ENCODE measurements around the gene INHBE. TPM values are rescaled to one million over a fixed set of nuclear protein-coding genes. Genes with fewer than 3 reads are reported as not detected.
A peak's percentile ranks its signal among the peaks of the same experiment; 100 is the strongest.
"Not testable (repeated sequence)": the region's sequence is repeated elsewhere in the genome, so short reads cannot be mapped to it uniquely, and the experiment has no call there.

INHBE gene
- total RNA-seq, 1 donor from 2014 or later = 0.26 TPM

- no peak for DNase-seq (ENCODE audit: low read depth)
- peak; percentile 91 for FAIRE-seq
- H3K36me3 ChIP-seq (ENCODE audit: control insufficient read depth, insufficient read depth, low read length) = peaks cover 36% of the 10 kb centered on the region
These were observed 42.4 kb downstream of the INHBE start for GRCh38 chr12:57497223-57498131.

GRCh38 chr12:57498132-57498502 lies 43.0 kb downstream of the INHBE start:
- FAIRE-seq = no peak
- H3K27me3 ChIP-seq (ENCODE audit: control insufficient read depth, insufficient read depth, low read length) = no peaks in the 10 kb centered on the region
- TF ChIP-seq CTCF (IDR thresholded peaks at IDR 0.05; ENCODE audit: insufficient read depth, low read length, severe bottlenecking) = no peak
- peaks cover 32% of the 10 kb centered on the region for H3K36me3 ChIP-seq (ENCODE audit: control insufficient read depth, insufficient read depth, low read length)
- no peak for DNase-seq (ENCODE audit: low read depth)
- no peak overlapping the region for H3K4me3 ChIP-seq (ENCODE audit: low read depth, low read length)

More at GRCh38 chr12:57497223-57498131, 42.4 kb downstream of the INHBE start:
- Histone ChIP-seq H3K4me3 (ENCODE audit: low read depth, low read length) (no peak overlapping the region), H3K27me3 (ENCODE audit: control insufficient read depth, insufficient read depth, low read length) (no peaks in the 10 kb centered on the region)
- TF ChIP-seq CTCF (IDR thresholded peaks at IDR 0.05; ENCODE audit: insufficient read depth, low read length, severe bottlenecking) = no peak

- FAIRE-seq (no peak), DNase-seq (ENCODE audit: low read depth) (no peak)
- Histone ChIP-seq H3K27me3 (ENCODE audit: control insufficient read depth, insufficient read depth, low read length) (no peaks in the 10 kb centered on the region), H3K4me3 (ENCODE audit: low read depth, low read length) (no peak overlapping the region), H3K36me3 (ENCODE audit: control insufficient read depth, insufficient read depth, low read length) (peaks cover 34% of the 10 kb centered on the region)
- no peak for TF ChIP-seq CTCF (IDR thresholded peaks at IDR 0.05; ENCODE audit: insufficient read depth, low read length, severe bottlenecking)
These were observed 43.5 kb downstream of the INHBE start for GRCh38 chr12:57498571-57498970.

- Histone ChIP-seq H3K27me3 (ENCODE audit: control insufficient read depth, insufficient read depth, low read length) (no peaks in the 10 kb centered on the region), H3K4me3 (ENCODE audit: low read depth, low read length) (no peak overlapping the region), H3K36me3 (ENCODE audit: control insufficient read depth, insufficient read depth, low read length) (peaks cover 41% of the 10 kb centered on the region)
- FAIRE-seq (no peak), DNase-seq (ENCODE audit: low read depth) (no peak)
- TF ChIP-seq CTCF (IDR thresholded peaks at IDR 0.05; ENCODE audit: insufficient read depth, low read length, severe bottlenecking) = no peak
These were observed 45.1 kb downstream of the INHBE start for GRCh38 chr12:57500213-57500612.

- FAIRE-seq; H3K27me3 ChIP-seq (ENCODE audit: control insufficient read depth, insufficient read depth, low read length); H3K4me3 ChIP-seq (ENCODE audit: low read depth, low read length); DNase-seq (ENCODE audit: low read depth): not testable (repeated sequence)
- H3K36me3 ChIP-seq (ENCODE audit: control insufficient read depth, insufficient read depth, low read length) = peaks cover 43% of the 10 kb centered on the region
These were observed 47.3 kb downstream of the INHBE start for GRCh38 chr12:57502311-57502969.

- DNase-seq (ENCODE audit: low read depth); FAIRE-seq; H3K27me3 ChIP-seq (ENCODE audit: control insufficient read depth, insufficient read depth, low read length); H3K4me3 ChIP-seq (ENCODE audit: low read depth, low read length): not testable (repeated sequence)
- peaks cover 28% of the 10 kb centered on the region for H3K36me3 ChIP-seq (ENCODE audit: control insufficient read depth, insufficient read depth, low read length)
These were observed 51.4 kb downstream of the INHBE start for GRCh38 chr12:57506541-57506940.

Other genes starting within 250 kb of the INHBE start
- gene NXPH4, start 238.5 kb upstream of the INHBE start, total RNA-seq = 0.53 and 1.9 TPM in 2 replicates
- gene SHMT2, start 225.6 kb upstream of the INHBE start, total RNA-seq = 357 and 413 TPM in 2 replicates
- 0.26 and 0.51 TPM in 2 replicates for gene STAC3, start 204.1 kb upstream of the INHBE start, total RNA-seq
- gene R3HDM2, start 24.3 kb upstream of the INHBE start, total RNA-seq = 5.5 and 6.4 TPM in 2 replicates
- gene INHBC, start 20.5 kb upstream of the INHBE start, total RNA-seq = not detected in 2 replicates
- gene GLI1, start 4.5 kb downstream of the INHBE start, total RNA-seq = under 0.01 and 0.26 TPM in 2 replicates
- not detected in 2 replicates for gene ARHGAP9, start 24.6 kb downstream of the INHBE start, total RNA-seq
- 374 and 477 TPM in 2 replicates for gene MARS1, start 32.8 kb downstream of the INHBE start, total RNA-seq
- gene DDIT3, start 65.2 kb downstream of the INHBE start, total RNA-seq = 213 and 231 TPM in 2 replicates
- gene MBD6, start 67.5 kb downstream of the INHBE start, total RNA-seq = 5.0 and 5.1 TPM in 2 replicates
- 65.8 and 87.9 TPM in 2 replicates for gene DCTN2, start 91.9 kb downstream of the INHBE start, total RNA-seq
- gene KIF5A, start 94.7 kb downstream of the INHBE start, total RNA-seq = under 0.01 and 0.26 TPM in 2 replicates
- gene PIP4K2C, start 135.9 kb downstream of the INHBE start, total RNA-seq = 38.4 and 46.3 TPM in 2 replicates
- 1.5 and 3.7 TPM in 2 replicates for gene DTX3, start 149.5 kb downstream of the INHBE start, total RNA-seq
- gene ARHGEF25, start 156.1 kb downstream of the INHBE start, total RNA-seq = 0.26 and 0.53 TPM in 2 replicates
- gene B4GALNT1, start 177.9 kb downstream of the INHBE start, total RNA-seq = 0.13 TPM in 1 of 2 replicates, not detected in the other
- gene OS9, start 238.8 kb downstream of the INHBE start, total RNA-seq = 182 and 405 TPM in 2 replicates

Measured in bronchial epithelial cell (primary cell).